Testis (tissue), 3 donors: Measurements from ENCODE around the gene CYP4B1. TPM values are rescaled to one million over a fixed set of nuclear protein-coding genes. Genes with fewer than 3 reads are reported as not detected.

ENCODE experiments used
- DNase-seq: peaks from one replicate; pipeline ENCODE4 v3.0.0-alpha.2; 2019
- H3K27ac ChIP-seq, 2 donors: fragments of 200-600 bp; sonication (generic); one replicate each; pipeline ENCODE4 v1.5.1; 2019
- H3K27me3 ChIP-seq: fragments of 200-600 bp; sonication (generic); one replicate; pipeline ENCODE4 v1.5.1; 2019
- H3K36me3 ChIP-seq: fragments of 200-600 bp; sonication (generic); one replicate; pipeline ENCODE4 v1.5.1; 2017; ENCODE audit warnings: low read depth; ENCODE audit errors: missing control alignments
- H3K4me1 ChIP-seq: fragments of 200-600 bp; sonication (generic); one replicate; pipeline ENCODE4 v1.5.1; 2019
- H3K4me3 ChIP-seq, 2 donors: fragments of 200-600 bp; sonication (generic); one replicate each; pipeline ENCODE4 v1.5.1; 2017 to 2019
- H3K9me3 ChIP-seq: fragments of 200-600 bp; sonication (generic); one replicate; pipeline ENCODE4 v1.5.1; 2017
- CTCF ChIP-seq, 3 experiments: fragments of 450-650 bp in 2 of 3; fragments of 200-600 bp in 1 of 3; sonication (generic) in 1 of 3; IDR thresholded peaks; one replicate each; pipeline ENCODE4 v1.5.1; 2016 to 2019; ENCODE audit warnings: antibody characterized with exemption in 3 of 3, mild to moderate bottlenecking in 2 of 3, moderate library complexity in 1 of 3
- POLR2A ChIP-seq: fragments of 450-650 bp; IDR thresholded peaks from one replicate; pipeline ENCODE4 v1.6.1; 2017; ENCODE audit warnings: antibody characterized with exemption, mild to moderate bottlenecking, moderate library complexity
- WGBS, 2 donors: methylation state at CpG; one replicate each; pipeline ENCODE4 v1.1.5; 2018; 5-methylcytosine and 5-hydroxymethylcytosine counted together
- intact Hi-C: fragments of 100-400 bp; cut with DNase I; formaldehyde crosslinking; loops from one replicate; pipeline ENCODE4 v1.15.1; 2023; ENCODE audit warnings: low total_unique reads
- polyA plus RNA-seq: library from polyadenylated mRNA; stranded (reverse); fragments of 350-450 nt; fragmentation: Illumina TruSeq; extraction: RNeasy Lipid Tissue Mini Kit (QIAGEN cat#74804); gene quantifications from one replicate; pipeline ENCODE4 v1.2.3, GENCODE V29; 2014; ENCODE audit warnings: low read depth, low replicate concordance; ENCODE audit not compliant: insufficient read depth
- total RNA-seq, 2 donors: library from RNA; depleted of rRNA; stranded (reverse); fragments of >200 nt; gene quantifications; one replicate each; pipeline ENCODE4 v1.2.3, GENCODE V29; 2016

CYP4B1 gene
- total and polyA plus RNA-seq, 3 donors from 2014 or later, result 2.1 to 6.1 (median 4.3) TPM

- Histone ChIP-seq H3K4me1 (peaks cover 15% of the 10 kb centered on the region), H3K36me3 (no peaks in the 10 kb centered on the region), H3K27ac (no peak overlapping the region), H3K27me3 (no peaks in the 10 kb centered on the region), H3K9me3 (no peaks in the 10 kb centered on the region), H3K4me3 (no peak overlapping the region)
- DNase-seq, result no peak
- intact Hi-C loops, result no loop called here
- TF ChIP-seq CTCF (IDR thresholded peaks at IDR 0.05) (no peak), POLR2A (no peak)
Measured at GRCh38 chr1:46761740-46762139, 37.1 kb upstream of the CYP4B1 start.

GRCh38 chr1:46764402-46764801, 34.4 kb upstream of the CYP4B1 start:
- Histone ChIP-seq H3K4me3 (no peak overlapping the region), H3K27ac (no peak overlapping the region), H3K4me1 (no peaks in the 10 kb centered on the region), H3K27me3 (no peaks in the 10 kb centered on the region), H3K36me3 (no peaks in the 10 kb centered on the region), H3K9me3 (no peaks in the 10 kb centered on the region)
- intact Hi-C loops, result no loop called here
- WGBS, 2 donors, result 85 to 93% methylated on average over 2 of the region's 2 CpGs
- no peak for TF ChIP-seq POLR2A
- TF ChIP-seq CTCF (IDR thresholded peaks at IDR 0.05), result no peak
- DNase-seq, result no peak

GRCh38 chr1:46767649-46768282, 31.1 kb upstream of the CYP4B1 start:
- Histone ChIP-seq H3K9me3 (no peaks in the 10 kb centered on the region), H3K27ac (no peak overlapping the region), H3K27me3 (no peaks in the 10 kb centered on the region), H3K4me3 (no peak overlapping the region), H3K4me1 (no peaks in the 10 kb centered on the region), H3K36me3 (no peaks in the 10 kb centered on the region)
- 73 to 75% methylated on average over 4 of the region's 4 CpGs for WGBS, 2 donors
- DNase-seq, result no peak
- intact Hi-C loops, result no loop called here
- TF ChIP-seq CTCF (IDR thresholded peaks at IDR 0.05) (no peak), POLR2A (no peak)

- Histone ChIP-seq H3K4me1 (no peaks in the 10 kb centered on the region), H3K36me3 (no peaks in the 10 kb centered on the region), H3K27ac (no peak overlapping the region), H3K9me3 (no peaks in the 10 kb centered on the region), H3K4me3 (no peak overlapping the region), H3K27me3 (no peaks in the 10 kb centered on the region)
- intact Hi-C loops, result no loop called here
- no peak for DNase-seq
- no peak for TF ChIP-seq CTCF (IDR thresholded peaks at IDR 0.05)
- no peak for TF ChIP-seq POLR2A
- WGBS, 2 donors, result 84 to 88% methylated on average over 5 of the region's 5 CpGs
Measured at GRCh38 chr1:46768445-46768844, 30.4 kb upstream of the CYP4B1 start.

GRCh38 chr1:46769028-46769740, 29.7 kb upstream of the CYP4B1 start:
- Histone ChIP-seq H3K27me3 (no peaks in the 10 kb centered on the region), H3K27ac (no peak overlapping the region), H3K4me1 (no peaks in the 10 kb centered on the region), H3K36me3 (no peaks in the 10 kb centered on the region), H3K9me3 (no peaks in the 10 kb centered on the region), H3K4me3 (no peak overlapping the region)
- intact Hi-C loops, result no loop called here
- no peak for DNase-seq
- TF ChIP-seq POLR2A (no peak), CTCF (IDR thresholded peaks at IDR 0.05) (no peak)
